ENCODE results near the gene TULP4. TPM values are rescaled to one million over a fixed set of nuclear protein-coding genes. Genes with fewer than 3 reads are reported as not detected.

Gene TULP4
- total RNA-seq, 1 experiment from 2014 or later, result 52.8 TPM

GRCh38 chr6:158408013-158408412 is 95.7 kb downstream of the TULP4 start (continued):
- TF ChIP-seq ZNF425 (CRISPR knock-in tag; conservative IDR thresholded peaks at IDR 0.05) (no peak), ZBTB43 (CRISPR knock-in tag; IDR thresholded peaks at IDR 0.05) (no peak)

GRCh38 chr6:158408552-158409130 is 96.4 kb downstream of the TULP4 start:
- no peaks in the 10 kb centered on the region for H3K27me3 Mint-ChIP-seq (ENCODE audit: low read depth)
- peaks cover 11% of the 10 kb centered on the region for H3K36me3 Mint-ChIP-seq
- TF ChIP-seq ESRRA (CRISPR knock-in tag; IDR thresholded peaks at IDR 0.05; ENCODE audit: borderline replicate concordance), result no peak
- no peak overlapping the region for H3K4me3 Mint-ChIP-seq
- POLR2A ChIA-PET, result no interaction called here
- ATAC-seq (peak; percentile 75), DNase-seq (ENCODE audit: low spot score) (no peak)
- no peak overlapping the region for H3K27ac Mint-ChIP-seq
- CTCF ChIA-PET, result interaction anchor here (0.9 kb wide), 1 partner anchor 88 kb away, joined by 3 read pairs; no protein-coding TSS in a partner anchor
- H3K4me1 Mint-ChIP-seq, result peaks cover 24% of the 10 kb centered on the region
- peaks cover 10% of the 10 kb centered on the region for H3K9me3 Mint-ChIP-seq

GRCh38 chr6:158409451-158409850 is 97.2 kb downstream of the TULP4 start:
- no peak overlapping the region for H3K27ac Mint-ChIP-seq
- POLR2A ChIA-PET, result no interaction called here

More at GRCh38 chr6:158409451-158409850, 97.2 kb downstream of the TULP4 start:
- H3K4me1 Mint-ChIP-seq, result peaks cover 24% of the 10 kb centered on the region
- H3K4me3 Mint-ChIP-seq, result no peak overlapping the region
- peaks cover 5% of the 10 kb centered on the region for H3K36me3 Mint-ChIP-seq
- H3K27me3 Mint-ChIP-seq (ENCODE audit: low read depth), result no peaks in the 10 kb centered on the region
- ATAC-seq (no peak), DNase-seq (ENCODE audit: low spot score) (no peak)
- peaks cover 6% of the 10 kb centered on the region for H3K9me3 Mint-ChIP-seq
- TF ChIP-seq CREB1 (CRISPR knock-in tag; IDR thresholded peaks at IDR 0.05) (no peak), STAT6 (CRISPR knock-in tag; conservative IDR thresholded peaks at IDR 0.05; ENCODE audit: low read depth) (no peak), SMAD4 (CRISPR knock-in tag; IDR thresholded peaks at IDR 0.05) (no peak), NR3C1 (CRISPR knock-in tag; conservative IDR thresholded peaks at IDR 0.05; ENCODE audit: low read depth) (no peak), MYBL2 (CRISPR knock-in tag; IDR thresholded peaks at IDR 0.05) (no peak), FOXP1 (CRISPR knock-in tag; IDR thresholded peaks at IDR 0.05; ENCODE audit: borderline replicate concordance) (no peak), MAX (CRISPR knock-in tag; IDR thresholded peaks at IDR 0.05) (no peak), ESRRA (CRISPR knock-in tag; IDR thresholded peaks at IDR 0.05; ENCODE audit: borderline replicate concordance) (no peak), FOXJ3 (CRISPR knock-in tag; IDR thresholded peaks at IDR 0.05; ENCODE audit: borderline replicate concordance) (no peak), ZBTB21 (CRISPR knock-in tag; IDR thresholded peaks at IDR 0.05; ENCODE audit: borderline replicate concordance) (no peak), ZNF121 (CRISPR knock-in tag; IDR thresholded peaks at IDR 0.05) (no peak), ZNF317 (CRISPR knock-in tag; IDR thresholded peaks at IDR 0.05; ENCODE audit: borderline replicate concordance, low read depth) (no peak), ZNF138 (CRISPR knock-in tag; conservative IDR thresholded peaks at IDR 0.05) (no peak), SOX15 (CRISPR knock-in tag; IDR thresholded peaks at IDR 0.05) (no peak), SMAD3 (CRISPR knock-in tag; IDR thresholded peaks at IDR 0.05; ENCODE audit: borderline replicate concordance) (no peak), JUN (CRISPR knock-in tag; IDR thresholded peaks at IDR 0.05) (no peak), AR (CRISPR knock-in tag; IDR thresholded peaks at IDR 0.05) (no peak), HMGA2 (CRISPR knock-in tag; IDR thresholded peaks at IDR 0.05) (no peak)
- CTCF ChIA-PET, result no interaction called here
